ENCODE results near the gene GLDN.

DNA sequence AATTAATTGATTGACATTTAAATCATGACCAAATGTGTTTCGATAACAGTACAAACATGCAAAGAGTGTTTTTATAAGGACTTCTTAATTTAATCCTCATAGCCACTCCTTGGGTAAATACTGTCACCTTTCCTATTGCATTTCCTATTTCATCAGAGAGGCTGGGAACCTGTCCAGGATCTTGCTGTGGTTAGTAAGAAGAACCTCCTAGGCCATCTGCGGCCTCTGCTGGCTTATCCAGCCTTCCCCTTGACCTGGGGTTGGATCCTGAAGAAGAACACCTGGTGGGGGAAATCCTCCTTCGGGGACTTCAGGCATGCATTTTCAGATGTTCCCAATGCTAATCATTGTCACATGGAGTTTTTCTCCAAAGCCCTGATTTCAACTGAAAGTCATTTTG is 25.5 kb downstream of the GLDN start:
- TF ChIP-seq, protein P1, sequence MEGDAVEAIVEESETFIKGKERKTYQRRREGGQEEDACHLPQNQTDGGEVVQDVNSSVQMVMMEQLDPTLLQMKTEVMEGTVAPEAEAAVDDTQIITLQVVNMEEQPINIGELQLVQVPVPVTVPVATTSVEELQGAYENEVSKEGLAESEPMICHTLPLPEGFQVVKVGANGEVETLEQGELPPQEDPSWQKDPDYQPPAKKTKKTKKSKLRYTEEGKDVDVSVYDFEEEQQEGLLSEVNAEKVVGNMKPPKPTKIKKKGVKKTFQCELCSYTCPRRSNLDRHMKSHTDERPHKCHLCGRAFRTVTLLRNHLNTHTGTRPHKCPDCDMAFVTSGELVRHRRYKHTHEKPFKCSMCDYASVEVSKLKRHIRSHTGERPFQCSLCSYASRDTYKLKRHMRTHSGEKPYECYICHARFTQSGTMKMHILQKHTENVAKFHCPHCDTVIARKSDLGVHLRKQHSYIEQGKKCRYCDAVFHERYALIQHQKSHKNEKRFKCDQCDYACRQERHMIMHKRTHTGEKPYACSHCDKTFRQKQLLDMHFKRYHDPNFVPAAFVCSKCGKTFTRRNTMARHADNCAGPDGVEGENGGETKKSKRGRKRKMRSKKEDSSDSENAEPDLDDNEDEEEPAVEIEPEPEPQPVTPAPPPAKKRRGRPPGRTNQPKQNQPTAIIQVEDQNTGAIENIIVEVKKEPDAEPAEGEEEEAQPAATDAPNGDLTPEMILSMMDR (IDR thresholded peaks at IDR 0.05) = peak; percentile 29
- TF ChIP-seq ZFX (IDR thresholded peaks at IDR 0.05; ENCODE audit: borderline replicate concordance) = no peak

Measured in 22Rv1 (cell line).